K562 (cell line): ENCODE measurements around the gene SERTAD1. TPM values are rescaled to one million over a fixed set of nuclear protein-coding genes. Genes with fewer than 3 reads are reported as not detected.

ENCODE experiments used
- AFF1 ChIP-seq, 2 experiments: fragments of 450-650 bp; IDR thresholded peaks; 2 replicates each; pipeline ENCODE4 v1.6.1; 2018; ENCODE audit warnings: mild to moderate bottlenecking in 2 of 2, low read depth in 1 of 2; ENCODE audit not compliant: partially characterized antibody in 2 of 2
- CBX3 ChIP-seq, 2 experiments: IDR thresholded peaks; 1 replicate in 1 of 2; 2 replicates in 1 of 2; pipeline ENCODE4 v1.6.1; 2012; ENCODE audit warnings: inconsistent platforms in 2 of 2, low read length in 2 of 2, borderline replicate concordance in 1 of 2, control low read depth in 1 of 2
- CTCFL ChIP-seq: IDR thresholded peaks from 2 replicates; pipeline ENCODE4 v1.6.1; 2011; ENCODE audit warnings: borderline replicate concordance, low read depth, mild to moderate bottlenecking, moderate library complexity, low read length; ENCODE audit not compliant: insufficient read depth, poor library complexity, severe bottlenecking
- HBP1 ChIP-seq: fragments of 450-650 bp; formaldehyde crosslinking; IDR thresholded peaks from 2 replicates; pipeline ENCODE4 v1.4.0; 2022; ENCODE audit warnings: missing genetic modification characterization
- IRF1 ChIP-seq: sonication (generic); formaldehyde crosslinking; IDR thresholded peaks from 2 replicates; pipeline ENCODE4 v1.8.0; 2022; ENCODE audit warnings: missing genetic modification reagents, mild to moderate bottlenecking, borderline replicate concordance
- KLF1 ChIP-seq: fragments of 450-650 bp; IDR thresholded peaks from 2 replicates; pipeline ENCODE4 v1.6.1; 2016; ENCODE audit warnings: missing genetic modification characterization, missing compliant biosample characterization
- MYNN ChIP-seq, 2 experiments: sonication (generic); formaldehyde crosslinking in 1 of 2; IDR thresholded peaks; 2 replicates each; pipeline versions ENCODE4 v1.5.0 to v1.6.1; 2016 to 2020; ENCODE audit warnings: antibody characterized with exemption in 1 of 2, missing genetic modification reagents in 1 of 2
- NCOA6 ChIP-seq: fragments of 450-650 bp; IDR thresholded peaks from 2 replicates; pipeline ENCODE4 v1.6.1; 2017; ENCODE audit warnings: mild to moderate bottlenecking
- POLR2A ChIP-seq: fragments of 450-650 bp; conservative IDR thresholded peaks from 2 replicates; pipeline ENCODE4 v1.6.1; 2016
- RBFOX2 ChIP-seq: fragments of 200-400 bp; formaldehyde crosslinking; IDR thresholded peaks from 2 replicates; pipeline ENCODE4 v1.6.1; 2017; ENCODE audit warnings: low read depth, mild to moderate bottlenecking, low read length, moderate library complexity
- SMAD1 ChIP-seq: fragments of 150-350 bp; IDR thresholded peaks from 2 replicates; pipeline ENCODE4 v1.6.1; 2014; ENCODE audit warnings: low read length, low read depth; ENCODE audit not compliant: partially characterized antibody
- TEAD4 ChIP-seq, 2 experiments: sonication (generic) in 1 of 2; formaldehyde crosslinking in 1 of 2; IDR thresholded peaks; 2 replicates each; pipeline versions ENCODE4 v1.6.1 to v1.8.0; 2012 to 2022; ENCODE audit warnings: borderline replicate concordance in 1 of 2, inconsistent platforms in 1 of 2, low read length in 1 of 2, mild to moderate bottlenecking in 1 of 2, missing genetic modification reagents in 1 of 2
- XRCC4 ChIP-seq: IDR thresholded peaks from one replicate; pipeline ENCODE4 v1.6.1; 2011; ENCODE audit not compliant: insufficient read depth, insufficient read length; ENCODE audit errors: extremely low read depth
- ZFP36 ChIP-seq: fragments of 150-350 bp; IDR thresholded peaks from 2 replicates; pipeline ENCODE4 v1.6.1; 2018; ENCODE audit warnings: low read length, low read depth; ENCODE audit not compliant: partially characterized antibody
- ZNF175 ChIP-seq: fragments of 200-800 bp; sonication (Bioruptor generic); IDR thresholded peaks from 2 replicates; pipeline ENCODE4 v1.6.1; 2016; ENCODE audit warnings: low read depth, mild to moderate bottlenecking, missing genetic modification characterization, missing compliant biosample characterization
- ZNF212 ChIP-seq: fragments of 450-650 bp; formaldehyde crosslinking; IDR thresholded peaks from 2 replicates; pipeline ENCODE4 v1.4.0; 2020; ENCODE audit warnings: mild to moderate bottlenecking
- ZNF644 ChIP-seq: fragments of 200-800 bp; sonication (Bioruptor generic); IDR thresholded peaks from 2 replicates; pipeline ENCODE4 v1.6.1; 2016; ENCODE audit warnings: low read depth, missing genetic modification characterization, missing compliant biosample characterization
- ZNF830 ChIP-seq: fragments of 250-450 bp; sonication (Bioruptor Pico); IDR thresholded peaks from 2 replicates; pipeline ENCODE4 v1.5.0; 2021; ENCODE audit warnings: mild to moderate bottlenecking
- polyA plus RNA-seq, 8 experiments: library from polyadenylated mRNA; depleted of rRNA in 4 of 8; stranded (reverse) in 5 of 8; unstranded in 3 of 8; fragments of >200 nt; fragmentation: Nextera tagmentation in 2 of 8; fragmentation: Illumina TruSeq in 1 of 8; extraction: Ambion mirVana in 2 of 8; extraction: Trizol in 1 of 8; gene quantifications; 2 replicates each; pipeline versions ENCODE4 v1.2.1 to v1.2.3, GENCODE V29; 2011 to 2014; ENCODE audit warnings: inconsistent platforms in 1 of 8, missing spikeins in 1 of 8
- total RNA-seq, 7 experiments: library from RNA; depleted of rRNA in 6 of 7; stranded (reverse); fragments of >200 nt in 6 of 7; fragmentation: Illumina TruSeq in 2 of 7; extraction: Trizol in 2 of 7; gene quantifications; 2 replicates each; pipeline versions ENCODE4 v1.2.1 to v1.2.3, GENCODE V29; 2011 to 2021; ENCODE audit warnings: low replicate concordance in 1 of 7

The SERTAD1 gene
- total and polyA plus RNA-seq, 9 of the 15 experiments (the other 6 are each of a cell fraction or from before 2014, with no cell fraction given) = 0.15 to 8.7 (median 4.9) TPM

- TF ChIP-seq AFF1 (IDR thresholded peaks at IDR 0.05; ENCODE audit: low read depth in 1 of 2, partially characterized antibody in 2 of 2) (peak; percentile 59 to 80), HBP1 (CRISPR knock-in tag) (no peak), POLR2A (peak; percentile 78), ZNF830 (CRISPR knock-in tag) (no peak), ZNF644 (tag) (no peak), CTCFL (no peak), KLF1 (tag) (no peak), ZNF175 (CRISPR knock-in tag) (no peak), ZNF212 (CRISPR knock-in tag) (no peak), TEAD4 (IDR thresholded peaks at IDR 0.05; ENCODE audit: low read length) (peak; percentile 59), TEAD4 (CRISPR knock-in tag; IDR thresholded peaks at IDR 0.05; ENCODE audit: borderline replicate concordance) (no peak), XRCC4 (no peak), IRF1 (CRISPR knock-in tag) (no peak), NCOA6 (no peak), ZFP36 (peak; percentile 8), RBFOX2 (peak; percentile 79), MYNN (IDR thresholded peaks at IDR 0.05) (no peak), MYNN (CRISPR knock-in tag; IDR thresholded peaks at IDR 0.05) (no peak), SMAD1 (no peak), CBX3 (IDR thresholded peaks at IDR 0.05; ENCODE audit: borderline replicate concordance in 1 of 2, low read length in 2 of 2) (0 out of 3 replicates have a peak, but pooled peaks of 1 of the 2 experiments have one; percentile 12)
Measured at GRCh38 chr19:40416918-40417642, 8.7 kb downstream of the SERTAD1 start (continued).
